Esophagus mucosa (tissue), 1 donor: Measurements from ENCODE around the gene KRT73. TPM values are rescaled to one million over a fixed set of nuclear protein-coding genes. Genes with fewer than 3 reads are reported as not detected.

ENCODE experiments used
- ATAC-seq: fragments of 200-7000 bp; cut with Tn5 transposase; one replicate; pipeline ENCODE4 v1.9.1; 2020
- total RNA-seq: library from RNA; stranded (reverse); gene quantifications from one replicate; pipeline ENCODE4 v1.2.4, GENCODE V29; 2023
- donor health status: DM: yes; HTN: yes; CAD: no.

Gene KRT73
- total RNA-seq, 1 donor from 2014 or later = not detected

GRCh38 chr12:52617403-52617785 lies 965 bp downstream of the KRT73 start:
- no peak for ATAC-seq

- no peak for ATAC-seq
These were observed 1.5 kb downstream of the KRT73 start for GRCh38 chr12:52616680-52617402.

GRCh38 chr12:52615912-52616311 lies 2.4 kb downstream of the KRT73 start:
- no peak for ATAC-seq

- no peak for ATAC-seq
These were observed 3.0 kb downstream of the KRT73 start for GRCh38 chr12:52615208-52615868.

GRCh38 chr12:52614381-52615207 lies 3.8 kb downstream of the KRT73 start:
- no peak for ATAC-seq

GRCh38 chr12:52613384-52614030 lies 4.9 kb downstream of the KRT73 start:
- no peak for ATAC-seq

GRCh38 chr12:52612431-52613383 lies 5.7 kb downstream of the KRT73 start:
- ATAC-seq = no peak

GRCh38 chr12:52611080-52611468 lies 7.3 kb downstream of the KRT73 start:
- no peak for ATAC-seq

- ATAC-seq = no peak
These were observed 9.3 kb downstream of the KRT73 start for GRCh38 chr12:52608826-52609630.

GRCh38 chr12:52608161-52608560 lies 10.2 kb downstream of the KRT73 start:
- ATAC-seq = no peak

GRCh38 chr12:52607314-52607713 lies 11.0 kb downstream of the KRT73 start:
- no peak for ATAC-seq

- ATAC-seq = no peak
These were observed 11.7 kb downstream of the KRT73 start for GRCh38 chr12:52606581-52607218.

GRCh38 chr12:52606096-52606495 lies 12.3 kb downstream of the KRT73 start:
- ATAC-seq = no peak

- no peak for ATAC-seq
These were observed 12.8 kb downstream of the KRT73 start for GRCh38 chr12:52605542-52605941.

GRCh38 chr12:52604859-52605258 lies 13.5 kb downstream of the KRT73 start:
- ATAC-seq = no peak

GRCh38 chr12:52603314-52603713 lies 15.0 kb downstream of the KRT73 start:
- no peak for ATAC-seq

GRCh38 chr12:52602552-52602951 lies 15.8 kb downstream of the KRT73 start:
- no peak for ATAC-seq

- ATAC-seq = no peak
These were observed 16.7 kb downstream of the KRT73 start for GRCh38 chr12:52601671-52602070.

- ATAC-seq = no peak
These were observed 17.3 kb downstream of the KRT73 start, which contains the start of gene KRT72 for GRCh38 chr12:52600941-52601481. KRT72 (minus strand) TSS chr12:52601463; CDS start chr12:52601452, 11 bp downstream.

- ATAC-seq = no peak
These were observed 17.9 kb downstream of the KRT73 start for GRCh38 chr12:52600475-52600874.
